RWPE2 (cell line): ENCODE measurements around the gene SLC22A5.

Experiments
- ATAC-seq: fragments of 200-7000 bp; cut with Tn5 transposase; 3 replicates; pipeline ENCODE4 v1.9.1; 2021; ENCODE audit warnings: low read depth
- DNase-seq: peaks from one replicate; pipeline ENCODE4 v3.0.0-alpha.2; 2020; ENCODE audit warnings: low spot score
- H3K27ac ChIP-seq: fragments of 450-650 bp; 2 replicates; pipeline ENCODE4 v1.5.1; 2017; ENCODE audit warnings: mild to moderate bottlenecking; ENCODE audit not compliant: poor library complexity, severe bottlenecking
- H3K27me3 ChIP-seq: fragments of 250-450 bp; sonication (Bioruptor Pico); 2 replicates; pipeline ENCODE4 v1.5.1; 2021; ENCODE audit warnings: mild to moderate bottlenecking, moderate library complexity; ENCODE audit not compliant: insufficient read depth, poor library complexity, severe bottlenecking
- H3K36me3 ChIP-seq: fragments of 250-450 bp; sonication (Bioruptor Pico); 2 replicates; pipeline ENCODE4 v1.5.1; 2020; ENCODE audit warnings: low read depth, mild to moderate bottlenecking, moderate library complexity
- H3K4me1 ChIP-seq: fragments of 250-450 bp; sonication (Bioruptor Pico); 2 replicates; pipeline ENCODE4 v1.5.1; 2021; ENCODE audit warnings: mild to moderate bottlenecking, moderate library complexity; ENCODE audit not compliant: insufficient read depth, poor library complexity, severe bottlenecking
- H3K4me3 ChIP-seq: fragments of 250-450 bp; sonication (Bioruptor Pico); 2 replicates; pipeline ENCODE4 v1.5.1; 2021; ENCODE audit warnings: mild to moderate bottlenecking, moderate library complexity; ENCODE audit not compliant: severe bottlenecking
- H3K9me3 ChIP-seq: fragments of 250-450 bp; sonication (Bioruptor Pico); 2 replicates; pipeline ENCODE4 v1.5.1; 2021; ENCODE audit warnings: mild to moderate bottlenecking, moderate library complexity; ENCODE audit not compliant: severe bottlenecking
- TF ChIP-seq, protein P1 (sequence below): fragments of 450-650 bp; IDR thresholded peaks from one replicate; pipeline ENCODE4 v1.5.1; 2017; ENCODE audit warnings: mild to moderate bottlenecking, moderate library complexity; ENCODE audit not compliant: poor library complexity, severe bottlenecking

Gene SLC22A5

DNA sequence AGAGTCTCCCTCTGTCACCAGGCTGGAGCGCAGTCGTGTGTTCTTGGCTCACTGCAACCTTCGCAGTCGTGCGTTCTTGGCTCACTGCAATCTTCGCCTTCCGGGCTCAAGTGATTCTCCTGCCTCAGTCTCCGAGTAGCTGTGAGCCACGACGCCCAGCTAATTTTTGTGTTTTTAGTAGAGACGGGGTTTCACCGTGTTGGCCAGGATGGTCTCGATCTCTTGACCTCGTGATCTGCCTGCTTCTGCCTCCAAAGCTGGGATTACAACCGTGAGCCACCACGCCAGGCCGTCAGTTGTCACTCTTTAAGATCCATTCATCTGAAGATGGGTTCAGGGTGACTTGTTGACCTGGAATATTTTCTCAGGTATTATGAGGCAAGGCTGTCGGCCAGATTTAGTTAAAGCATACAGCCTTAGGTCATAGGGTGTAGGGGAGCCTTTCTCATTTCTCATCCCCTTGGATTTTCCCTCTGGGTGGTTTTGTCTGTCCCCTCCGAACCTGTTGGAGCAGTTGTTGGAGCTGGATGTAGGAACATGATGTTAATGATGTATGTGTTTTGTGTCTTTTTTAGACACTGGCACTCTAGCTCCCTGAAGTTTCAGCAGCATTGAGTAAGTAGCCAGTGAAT, 1.6 kb downstream of the SLC22A5 start:
- Histone ChIP-seq H3K27me3 (no peaks in the 10 kb centered on the region), H3K4me1 (peaks cover 30% of the 10 kb centered on the region), H3K36me3 (peaks cover 22% of the 10 kb centered on the region), H3K4me3 (peak overlapping the region; percentile 59), H3K9me3 (no peaks in the 10 kb centered on the region), H3K27ac (peak overlapping the region; percentile 100)
- no peak for DNase-seq
- TF ChIP-seq, protein P1, sequence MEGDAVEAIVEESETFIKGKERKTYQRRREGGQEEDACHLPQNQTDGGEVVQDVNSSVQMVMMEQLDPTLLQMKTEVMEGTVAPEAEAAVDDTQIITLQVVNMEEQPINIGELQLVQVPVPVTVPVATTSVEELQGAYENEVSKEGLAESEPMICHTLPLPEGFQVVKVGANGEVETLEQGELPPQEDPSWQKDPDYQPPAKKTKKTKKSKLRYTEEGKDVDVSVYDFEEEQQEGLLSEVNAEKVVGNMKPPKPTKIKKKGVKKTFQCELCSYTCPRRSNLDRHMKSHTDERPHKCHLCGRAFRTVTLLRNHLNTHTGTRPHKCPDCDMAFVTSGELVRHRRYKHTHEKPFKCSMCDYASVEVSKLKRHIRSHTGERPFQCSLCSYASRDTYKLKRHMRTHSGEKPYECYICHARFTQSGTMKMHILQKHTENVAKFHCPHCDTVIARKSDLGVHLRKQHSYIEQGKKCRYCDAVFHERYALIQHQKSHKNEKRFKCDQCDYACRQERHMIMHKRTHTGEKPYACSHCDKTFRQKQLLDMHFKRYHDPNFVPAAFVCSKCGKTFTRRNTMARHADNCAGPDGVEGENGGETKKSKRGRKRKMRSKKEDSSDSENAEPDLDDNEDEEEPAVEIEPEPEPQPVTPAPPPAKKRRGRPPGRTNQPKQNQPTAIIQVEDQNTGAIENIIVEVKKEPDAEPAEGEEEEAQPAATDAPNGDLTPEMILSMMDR = no peak
- ATAC-seq = no peak

DNA sequence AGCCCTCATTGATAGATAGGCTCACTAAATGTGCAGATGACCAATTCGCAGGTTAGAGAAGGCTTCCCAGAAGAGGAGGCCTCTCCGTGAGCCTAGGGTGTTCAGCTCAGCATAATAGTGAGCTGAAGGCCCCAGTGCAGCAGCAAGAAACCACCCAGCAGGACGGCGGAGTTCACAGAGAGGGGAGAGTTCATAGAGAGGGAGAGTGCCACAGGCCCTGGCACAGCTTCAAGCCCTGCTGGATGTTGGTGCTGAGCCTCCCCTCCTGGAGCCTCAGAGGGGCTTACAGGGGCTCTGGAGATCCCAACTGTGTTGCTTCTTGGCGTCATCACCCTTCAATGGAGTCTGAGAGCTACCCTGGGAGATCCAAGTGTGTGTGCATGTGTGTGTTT, 2.1 kb downstream of the SLC22A5 start:
- no peak overlapping the region for H3K4me3 ChIP-seq
- ATAC-seq = no peak
- peak overlapping the region; percentile 100 for H3K27ac ChIP-seq

DNA sequence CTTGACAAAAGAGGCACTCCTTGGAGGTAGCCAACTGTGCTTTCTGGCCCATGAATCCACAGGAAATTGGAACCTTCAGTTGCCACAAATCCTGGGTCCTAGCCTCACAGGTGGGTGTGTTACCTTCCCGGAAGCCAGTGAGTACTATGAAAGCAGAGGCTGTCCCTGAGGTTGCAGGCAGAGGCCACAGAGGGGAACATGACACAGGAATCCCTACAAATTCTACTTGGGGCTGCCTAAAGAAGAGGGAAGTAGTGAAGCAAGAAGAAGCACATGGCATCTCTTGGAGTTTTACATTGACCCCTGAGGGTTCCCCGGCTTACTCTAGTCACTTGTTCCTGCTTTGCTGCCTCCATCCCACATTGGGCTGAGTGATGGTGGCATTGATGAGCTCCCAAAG, 2.6 kb downstream of the SLC22A5 start:
- no peaks in the 10 kb centered on the region for H3K27me3 ChIP-seq
- H3K4me3 ChIP-seq = no peak overlapping the region
- peaks cover 14% of the 10 kb centered on the region for H3K36me3 ChIP-seq
- ATAC-seq (no peak), DNase-seq (no peak)
- H3K27ac ChIP-seq = peak overlapping the region; percentile 100
- H3K4me1 ChIP-seq = peaks cover 29% of the 10 kb centered on the region
- no peaks in the 10 kb centered on the region for H3K9me3 ChIP-seq
- TF ChIP-seq, protein P1 = no peak

More for the DNA sequence above, 2.1 kb downstream of the SLC22A5 start:
- DNase-seq = no peak
- H3K4me1 ChIP-seq = peaks cover 29% of the 10 kb centered on the region
- peaks cover 17% of the 10 kb centered on the region for H3K36me3 ChIP-seq
- TF ChIP-seq, protein P1 = no peak
- no peaks in the 10 kb centered on the region for H3K9me3 ChIP-seq
- no peaks in the 10 kb centered on the region for H3K27me3 ChIP-seq

DNA sequence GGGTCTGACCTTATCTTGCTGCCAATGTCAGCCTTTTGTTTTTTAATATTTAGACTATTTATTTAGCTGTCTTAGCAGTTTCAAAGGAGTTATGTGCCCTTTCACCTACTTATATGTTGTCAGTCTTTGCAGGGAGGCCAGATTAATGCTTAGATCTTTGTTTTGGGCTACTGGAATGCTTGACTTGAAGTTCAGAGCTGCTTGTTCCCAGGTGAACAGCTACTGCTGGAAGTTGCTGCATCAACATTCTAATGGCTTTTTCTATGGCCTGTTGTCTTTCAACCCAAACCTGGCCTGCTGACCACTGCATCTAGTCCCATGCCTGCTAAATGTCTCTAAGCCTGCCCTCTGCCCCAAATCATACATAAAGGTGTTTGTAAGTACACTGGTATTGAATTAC, 3.0 kb downstream of the SLC22A5 start:
- Histone ChIP-seq H3K36me3 (peaks cover 14% of the 10 kb centered on the region), H3K4me1 (peaks cover 28% of the 10 kb centered on the region), H3K9me3 (no peaks in the 10 kb centered on the region), H3K27me3 (no peaks in the 10 kb centered on the region), H3K4me3 (no peak overlapping the region), H3K27ac (peak overlapping the region; percentile 100)
- TF ChIP-seq, protein P1 = no peak
- ATAC-seq (no peak), DNase-seq (no peak)

DNA sequence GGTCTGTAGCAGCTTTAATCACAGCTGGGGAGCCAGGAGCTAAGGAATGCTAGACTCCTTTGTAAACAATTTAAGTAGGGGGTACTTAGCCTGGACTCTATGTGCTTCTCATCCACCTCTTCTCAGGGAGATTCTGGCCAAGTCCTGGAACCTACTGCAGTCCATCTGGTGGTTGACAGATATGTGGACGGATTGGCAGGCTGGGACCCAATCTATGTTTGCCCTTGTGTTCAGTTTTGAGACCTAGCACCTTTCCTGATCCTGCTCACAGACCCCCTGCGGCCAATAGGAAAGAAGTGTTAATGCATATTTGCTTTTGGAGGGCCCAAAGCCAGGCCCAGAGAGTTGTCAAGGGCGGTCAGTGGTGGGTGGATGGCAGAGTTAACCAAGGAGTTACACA, 6.4 kb downstream of the SLC22A5 start:
- TF ChIP-seq, protein P1 = no peak
- DNase-seq (no peak), ATAC-seq (no peak)
- H3K4me1 ChIP-seq = peaks cover 20% of the 10 kb centered on the region
- H3K27me3 ChIP-seq = no peaks in the 10 kb centered on the region
- H3K27ac ChIP-seq = no peak overlapping the region
- no peak overlapping the region for H3K4me3 ChIP-seq
- peaks cover 31% of the 10 kb centered on the region for H3K36me3 ChIP-seq
- H3K9me3 ChIP-seq = no peaks in the 10 kb centered on the region
